Activated T-cell treated with anti-CD3 and anti-CD28 coated beads for 4 hours (primary cell): ENCODE data around the gene MAGEA11.
"Not testable (repeated sequence)": the region's sequence is repeated elsewhere in the genome, so short reads cannot be mapped to it uniquely, and the experiment has no call there.

ENCODE experiments used
- DNase-seq: peaks from one replicate; pipeline ENCODE4 v3.0.0-alpha.2; 2020

Gene MAGEA11, protein sequence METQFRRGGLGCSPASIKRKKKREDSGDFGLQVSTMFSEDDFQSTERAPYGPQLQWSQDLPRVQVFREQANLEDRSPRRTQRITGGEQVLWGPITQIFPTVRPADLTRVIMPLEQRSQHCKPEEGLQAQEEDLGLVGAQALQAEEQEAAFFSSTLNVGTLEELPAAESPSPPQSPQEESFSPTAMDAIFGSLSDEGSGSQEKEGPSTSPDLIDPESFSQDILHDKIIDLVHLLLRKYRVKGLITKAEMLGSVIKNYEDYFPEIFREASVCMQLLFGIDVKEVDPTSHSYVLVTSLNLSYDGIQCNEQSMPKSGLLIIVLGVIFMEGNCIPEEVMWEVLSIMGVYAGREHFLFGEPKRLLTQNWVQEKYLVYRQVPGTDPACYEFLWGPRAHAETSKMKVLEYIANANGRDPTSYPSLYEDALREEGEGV

DNA sequence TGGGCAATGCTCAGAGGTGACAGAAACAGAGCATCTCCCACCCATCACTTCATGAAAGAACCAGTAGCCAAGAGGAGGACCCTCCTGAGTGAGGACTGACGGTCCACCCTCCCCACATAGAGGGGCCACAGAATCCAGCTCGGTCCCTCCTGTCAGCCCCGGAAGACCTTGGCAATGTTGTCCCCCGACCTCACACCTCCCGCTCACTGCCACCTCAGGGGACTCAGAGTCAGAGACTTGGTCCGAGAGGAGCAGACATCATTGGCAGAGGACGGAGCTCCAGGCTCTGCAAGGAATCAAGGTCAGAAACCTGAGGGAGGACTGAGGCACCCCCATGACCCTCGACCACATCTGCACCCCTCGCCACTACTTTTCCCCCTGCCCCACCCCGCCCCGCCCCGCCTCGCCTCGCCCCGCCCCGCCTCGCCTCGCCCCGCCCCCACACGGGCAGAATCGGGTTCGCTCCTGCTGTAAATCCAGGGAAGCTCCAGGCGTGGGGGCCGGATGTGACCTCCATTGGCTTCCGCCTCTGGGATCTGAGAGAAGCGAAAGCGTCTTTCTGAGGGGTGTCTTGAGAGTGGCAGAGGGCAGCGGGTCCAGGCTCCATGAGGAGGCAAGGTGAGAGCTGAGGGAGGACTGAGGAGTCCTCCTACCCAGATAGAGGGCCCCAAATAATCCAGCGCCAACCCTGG is at the start of gene MAGEA11:
TSS of gene MAGEA11 (plus strand) at position 516 of the 692 bp plus-strand sequence. CDS start 1,100 bp downstream, outside the sequence.
- no peak for DNase-seq

DNA sequence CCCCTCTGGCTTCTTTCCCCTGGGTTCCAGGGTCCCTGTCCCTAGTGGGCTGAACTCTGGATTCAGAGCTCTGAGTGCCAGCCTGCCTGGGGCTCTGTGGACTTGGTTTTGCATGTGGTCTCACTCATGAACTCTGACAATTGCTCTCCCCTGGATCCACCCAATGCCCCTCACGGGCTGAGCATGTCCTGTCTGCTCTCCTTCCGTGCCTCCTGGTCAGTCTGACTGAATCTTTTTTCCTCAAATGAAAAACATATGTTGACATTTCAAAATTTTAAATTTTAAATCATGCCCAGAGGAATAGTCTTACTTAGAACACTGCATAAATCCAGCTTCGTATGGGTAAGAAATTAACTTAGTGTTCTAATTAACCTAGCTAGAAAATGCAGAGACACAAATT is 36.8 kb upstream of the MAGEA11 start:
- not testable (repeated sequence) for DNase-seq

DNA sequence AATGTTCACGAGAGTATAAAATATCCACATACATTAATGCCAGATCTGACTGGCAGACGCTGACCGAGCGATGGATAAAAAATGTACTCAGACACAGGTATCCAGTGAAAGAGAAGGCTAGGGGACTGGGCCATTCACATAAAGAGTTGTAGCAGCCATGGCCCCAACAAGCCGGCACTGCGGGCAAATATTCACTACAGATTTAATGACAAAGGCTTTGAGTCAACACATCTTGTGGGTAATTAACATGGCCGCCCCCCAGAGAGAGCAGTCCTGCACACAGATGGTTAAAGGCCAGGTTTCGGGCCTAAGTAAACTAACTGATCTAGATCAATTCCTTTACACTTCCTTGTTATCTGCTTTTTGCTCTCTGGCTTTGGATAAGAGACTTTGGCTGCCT is 36.3 kb upstream of the MAGEA11 start:
- DNase-seq, result not testable (repeated sequence)

DNA sequence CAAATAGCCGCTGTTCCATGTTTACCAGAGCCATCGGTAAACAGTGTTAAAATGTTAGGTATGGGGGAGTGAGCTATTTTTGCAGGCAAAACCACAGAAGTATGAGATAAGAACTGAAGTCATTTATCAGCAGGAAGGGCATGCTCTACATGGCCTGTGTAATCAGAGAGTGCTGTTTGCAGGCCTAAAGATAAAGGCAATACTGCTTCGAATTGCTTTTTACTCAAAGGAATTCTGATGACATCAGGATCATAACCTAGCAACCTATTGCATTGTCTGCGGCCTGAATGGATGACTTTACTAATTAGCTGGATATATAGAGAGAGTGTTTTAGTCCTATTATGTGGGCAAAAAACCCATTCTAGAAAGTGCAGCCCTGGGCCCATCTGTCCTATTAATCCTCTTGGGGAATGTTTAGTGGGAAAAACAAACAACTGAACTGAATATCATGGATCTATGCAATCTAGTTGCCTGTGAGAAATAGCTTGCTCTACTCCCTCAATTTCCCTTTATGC is 32.6 kb upstream of the MAGEA11 start:
- not testable (repeated sequence) for DNase-seq

DNA sequence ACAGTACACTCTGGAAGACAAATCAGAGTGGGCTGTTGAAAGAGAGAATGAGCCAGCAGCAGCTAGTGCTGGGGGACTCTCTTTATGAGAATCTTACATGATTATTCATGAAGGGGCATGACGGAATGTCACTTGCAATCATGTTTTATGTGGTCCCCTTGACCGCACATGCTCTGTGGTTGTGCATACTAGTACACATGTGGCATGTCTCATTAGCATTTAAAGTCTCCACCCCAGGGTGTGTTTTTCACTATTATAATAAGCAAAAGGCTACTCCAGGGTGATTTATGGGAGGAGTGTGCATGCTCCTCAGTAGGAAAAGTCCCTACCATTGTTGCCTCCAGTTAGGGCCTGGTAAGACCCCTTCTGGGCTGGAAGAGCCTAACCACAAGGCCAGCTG is 30.7 kb upstream of the MAGEA11 start:
- no peak for DNase-seq

DNA sequence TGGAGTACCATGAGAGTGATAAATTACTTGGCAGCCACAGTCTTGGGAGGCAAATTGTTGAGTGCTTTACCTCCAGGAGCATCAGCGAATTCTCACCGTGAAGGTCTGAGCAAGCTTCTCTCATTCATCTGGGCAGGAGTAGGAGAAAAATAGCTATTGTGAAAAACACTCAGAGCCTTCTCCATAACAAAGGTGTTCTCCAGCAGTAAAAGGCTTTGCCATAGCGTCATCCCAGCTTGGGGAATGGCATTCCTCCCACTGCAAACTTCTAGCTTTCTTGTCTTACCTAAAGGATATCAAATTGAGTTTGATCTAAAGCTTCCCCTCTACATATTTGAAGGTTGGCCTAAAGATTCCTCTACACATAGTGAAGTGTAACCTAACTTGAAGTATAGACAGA is 29.8 kb upstream of the MAGEA11 start:
- DNase-seq, result no peak

DNA sequence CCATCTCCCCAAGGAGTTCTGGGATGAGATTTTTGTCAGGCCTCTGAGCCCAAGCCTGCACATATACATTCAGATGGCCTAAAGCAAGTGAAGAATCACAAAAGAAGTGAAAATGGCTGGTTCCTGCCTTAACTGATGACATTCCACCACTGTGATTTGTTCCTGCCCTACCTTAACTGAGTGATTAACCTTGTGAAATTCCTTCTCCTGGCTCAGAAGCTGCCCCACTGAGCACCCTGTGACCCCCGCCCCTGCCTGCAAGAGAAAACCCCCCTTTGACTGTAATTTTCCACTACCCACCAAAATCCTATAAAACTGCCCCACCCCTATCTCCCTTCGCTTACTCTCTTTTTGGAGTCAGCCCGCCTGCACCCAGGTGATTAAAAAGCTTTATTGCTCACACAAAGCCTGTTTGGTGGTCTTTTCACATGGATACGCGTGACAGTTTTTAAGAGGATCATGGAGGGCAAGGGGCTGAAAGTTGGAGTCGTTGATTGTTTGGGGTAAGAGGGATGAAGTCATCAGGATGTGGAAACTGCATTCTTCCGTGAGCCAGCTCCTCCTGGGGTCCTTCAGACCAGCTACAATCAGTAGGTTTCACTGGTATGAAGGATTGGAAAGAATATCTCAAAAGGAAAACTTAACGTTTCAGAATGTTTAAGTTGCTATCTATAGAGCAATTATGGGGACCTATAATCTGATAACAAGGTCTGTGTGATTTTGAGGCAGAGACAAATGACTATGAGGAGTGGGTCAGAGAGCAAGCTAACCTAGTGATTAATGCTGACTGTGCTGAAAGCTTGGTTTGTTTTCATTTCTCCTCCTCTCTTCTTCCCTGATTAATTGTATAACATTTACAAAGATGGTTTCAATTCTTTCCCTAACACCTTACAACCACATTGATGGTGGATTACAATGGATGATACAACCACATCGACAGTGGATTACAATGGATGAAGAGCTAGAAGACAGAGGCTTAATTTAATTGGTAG is 28.6 kb upstream of the MAGEA11 start:
- DNase-seq, result no peak

DNA sequence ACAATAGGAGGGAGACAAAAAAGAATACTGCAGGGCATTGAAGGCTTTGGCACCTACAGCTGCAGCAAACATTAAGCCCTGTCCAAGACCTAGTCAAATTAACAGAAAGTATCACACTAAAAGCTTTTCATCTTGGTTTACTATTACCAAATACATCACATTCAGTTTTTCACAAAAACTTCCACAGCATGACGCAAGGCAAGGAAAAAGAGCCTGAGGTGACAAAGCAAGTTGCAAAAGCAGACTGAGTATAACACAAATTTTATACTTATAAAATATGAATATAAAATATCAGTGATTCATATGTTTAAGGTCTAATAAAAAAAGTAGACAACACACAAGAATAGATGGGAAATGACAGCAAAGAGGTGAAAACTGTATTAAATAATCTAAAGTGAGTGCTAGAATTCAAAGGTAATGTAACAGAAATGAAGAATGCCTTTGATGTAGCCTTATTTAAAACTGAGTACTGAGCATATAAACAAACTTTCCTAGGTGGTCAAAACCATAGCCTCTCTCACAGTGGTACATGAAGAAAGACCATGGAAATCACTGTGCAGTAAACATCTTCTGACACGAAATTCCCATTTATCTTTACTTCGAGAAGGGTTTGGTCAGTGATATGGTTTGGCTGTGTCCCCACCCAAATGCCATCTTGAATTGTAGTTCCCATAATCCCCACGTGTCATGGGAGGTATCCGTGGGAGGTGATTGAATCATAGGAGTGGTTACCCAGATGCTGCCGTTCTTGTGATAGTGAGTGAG is 27.7 kb upstream of the MAGEA11 start:
- no peak for DNase-seq

DNA sequence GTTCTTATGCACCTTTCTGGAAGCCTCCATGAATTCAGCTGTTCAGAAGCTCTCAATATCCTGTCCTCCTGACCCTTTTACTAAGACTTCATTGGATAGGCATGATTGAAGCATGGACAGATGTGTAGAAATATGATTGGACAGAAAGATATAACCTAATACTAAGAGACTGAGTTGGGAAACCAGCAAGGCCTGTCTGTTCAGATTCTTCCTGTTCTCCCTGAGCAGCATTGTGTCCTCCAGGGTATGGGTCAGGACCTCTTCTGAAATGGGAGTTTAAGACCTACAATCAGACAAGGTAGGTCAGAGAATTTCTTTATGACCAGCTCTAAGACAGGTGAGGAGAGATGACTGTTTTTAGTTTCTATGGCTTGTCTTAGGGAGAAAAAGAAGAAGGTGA is 23.9 kb upstream of the MAGEA11 start:
- no peak for DNase-seq

DNA sequence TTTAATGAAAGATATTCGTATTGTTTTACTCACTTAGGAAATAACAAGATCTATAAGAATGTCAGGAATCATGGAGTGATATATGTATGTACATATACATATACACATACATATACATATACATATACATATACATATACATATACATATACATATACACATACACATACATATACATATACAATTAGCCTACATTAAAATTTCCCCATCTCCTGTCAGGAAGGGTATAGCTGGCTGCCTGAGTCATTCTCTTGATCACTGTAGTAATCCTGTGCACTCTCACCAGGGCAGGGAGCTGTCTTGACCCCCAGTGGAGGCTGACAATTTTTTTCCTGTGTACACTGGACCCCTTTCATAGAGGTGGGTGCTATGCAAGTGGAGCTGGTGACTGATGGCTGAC is 23.3 kb upstream of the MAGEA11 start:
- no peak for DNase-seq

DNA sequence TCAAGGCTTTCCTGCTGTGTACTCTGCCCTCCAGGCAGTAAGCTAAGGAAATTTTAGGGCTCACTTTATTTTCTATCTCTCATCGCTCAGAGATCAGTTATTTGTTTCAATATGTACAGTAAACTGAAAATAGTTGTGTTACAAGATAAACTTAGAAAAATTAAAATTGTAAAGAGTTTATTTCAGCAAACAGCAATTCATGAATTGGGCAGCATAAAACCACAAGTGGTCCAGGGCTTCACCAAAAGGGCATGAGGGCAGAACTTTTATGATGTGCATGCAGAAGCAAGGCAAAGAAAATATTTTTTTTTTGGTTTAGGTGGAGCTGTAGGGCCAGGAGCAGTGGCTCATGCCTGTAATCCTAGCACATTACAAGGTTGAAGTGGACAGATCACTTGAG is 20.1 kb upstream of the MAGEA11 start:
- no peak for DNase-seq

DNA sequence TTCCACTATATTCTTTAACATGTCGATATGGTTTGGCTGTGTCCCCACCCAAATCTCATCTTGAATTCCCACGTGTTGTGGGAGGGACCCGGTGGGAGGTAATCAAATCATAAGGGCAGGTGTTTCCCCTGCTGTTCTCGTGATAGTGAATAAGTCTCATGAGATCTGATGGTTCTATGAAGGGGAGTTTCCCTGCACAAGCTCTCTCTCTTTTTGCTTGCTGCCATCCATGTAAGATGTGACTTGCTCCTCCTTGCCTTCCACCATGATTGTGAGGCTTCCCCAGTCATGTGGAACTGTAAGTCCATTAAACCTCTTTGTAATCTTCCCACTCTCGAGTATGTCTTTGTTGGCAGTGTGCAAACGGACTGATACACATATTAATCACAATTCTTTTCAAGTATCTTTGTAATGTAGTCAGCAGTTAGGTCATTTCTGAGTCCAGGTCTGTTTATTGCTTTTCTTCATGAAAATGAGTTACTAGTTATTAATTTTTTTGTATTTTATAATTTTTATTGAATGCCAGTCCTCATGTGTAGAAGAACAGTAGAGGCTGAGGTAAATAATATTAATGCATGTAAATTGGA is 19.1 kb upstream of the MAGEA11 start:
- DNase-seq, result not testable (repeated sequence)

DNA sequence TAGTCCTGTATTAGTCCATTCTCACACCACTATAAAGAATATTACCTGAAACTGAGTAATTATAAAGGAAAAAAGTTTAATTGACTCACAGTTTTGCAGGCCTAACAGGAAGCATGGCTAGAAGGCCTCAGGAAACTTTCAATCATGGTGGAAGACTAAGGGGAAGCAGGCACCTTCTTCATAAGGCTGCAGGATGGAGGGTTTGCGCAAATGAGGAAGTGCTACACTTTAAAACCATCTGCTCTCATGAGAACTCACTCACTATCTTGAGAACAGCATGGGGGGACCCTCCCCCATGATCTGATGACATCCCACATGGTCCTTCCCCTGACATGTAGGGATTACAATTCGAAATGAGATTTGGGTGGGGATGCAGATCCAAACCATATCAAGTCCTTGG is 12.1 kb upstream of the MAGEA11 start:
- no peak for DNase-seq

DNA sequence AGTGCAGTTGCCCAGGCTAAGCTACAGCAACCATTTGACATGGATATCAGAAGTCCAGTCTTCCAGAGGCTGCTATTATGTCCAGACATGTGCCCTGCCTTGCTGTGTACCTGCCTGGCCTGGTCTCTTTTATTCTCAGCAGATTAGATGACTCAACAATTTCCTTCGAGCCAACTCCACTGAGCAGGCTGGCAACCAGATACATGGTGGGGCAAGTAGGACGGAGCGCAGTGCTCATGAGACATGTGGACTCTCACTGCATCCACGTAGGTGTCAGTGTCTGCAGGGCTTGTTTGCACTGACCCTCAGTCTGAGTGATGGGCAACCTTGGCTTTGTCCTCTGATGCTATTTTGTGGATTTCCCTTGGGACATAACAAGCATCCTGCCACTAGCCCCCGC is 7.2 kb upstream of the MAGEA11 start:
- no peak for DNase-seq

DNA sequence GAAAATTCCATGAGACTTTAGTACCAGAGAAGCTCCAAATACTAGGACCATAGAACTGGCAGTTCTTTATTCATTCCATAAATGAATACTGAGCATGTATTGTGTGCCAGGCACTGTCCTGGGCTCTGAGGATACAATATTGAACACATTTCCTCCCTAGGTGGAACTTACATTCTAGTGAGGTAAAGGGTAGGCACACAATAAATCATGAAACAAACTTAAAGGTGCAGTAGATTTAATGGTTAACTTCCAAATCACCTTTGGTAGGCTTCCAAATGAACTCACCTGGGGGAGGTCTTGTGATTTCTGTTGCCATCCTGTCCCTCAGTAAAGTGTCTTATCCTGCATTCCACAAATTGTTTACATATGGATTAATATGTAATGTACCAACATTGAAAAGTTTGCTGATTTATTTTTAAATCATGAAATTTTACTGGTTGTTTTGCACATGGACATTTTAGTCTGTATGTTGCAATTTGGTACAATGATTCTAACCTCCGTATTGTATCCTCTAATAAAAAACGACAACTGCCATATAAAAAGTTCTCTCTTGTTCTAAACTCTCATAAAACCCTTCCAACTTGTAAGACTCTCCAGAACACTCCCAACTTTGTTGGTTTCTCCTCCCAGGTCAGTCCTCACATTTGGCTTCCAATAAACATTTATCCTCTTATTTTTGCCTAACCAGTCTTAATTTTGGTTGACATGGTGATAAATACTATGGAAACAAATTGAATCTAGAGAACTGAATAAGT is 4.5 kb upstream of the MAGEA11 start:
- no peak for DNase-seq

DNA sequence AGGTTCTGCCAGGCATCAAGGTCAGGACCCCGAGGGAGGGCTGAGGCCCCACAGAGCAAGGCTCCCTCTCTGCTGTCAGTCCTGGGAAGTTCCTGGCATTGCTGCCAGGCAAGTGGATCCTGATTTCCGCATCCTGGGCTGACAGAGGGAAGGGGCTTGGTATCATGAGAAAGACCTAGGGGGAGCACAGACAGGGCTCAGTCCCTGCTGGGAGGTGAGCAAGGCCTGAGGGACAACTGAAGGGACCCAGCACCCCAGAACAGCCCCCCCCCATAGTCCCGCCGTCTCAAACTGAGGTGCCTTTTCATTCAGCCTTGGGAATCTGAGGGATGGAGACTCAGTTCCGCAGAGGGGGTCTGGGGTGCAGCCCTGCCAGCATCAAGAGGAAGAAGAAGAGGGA is 971 bp downstream of the MAGEA11 start:
- DNase-seq, result no peak

DNA sequence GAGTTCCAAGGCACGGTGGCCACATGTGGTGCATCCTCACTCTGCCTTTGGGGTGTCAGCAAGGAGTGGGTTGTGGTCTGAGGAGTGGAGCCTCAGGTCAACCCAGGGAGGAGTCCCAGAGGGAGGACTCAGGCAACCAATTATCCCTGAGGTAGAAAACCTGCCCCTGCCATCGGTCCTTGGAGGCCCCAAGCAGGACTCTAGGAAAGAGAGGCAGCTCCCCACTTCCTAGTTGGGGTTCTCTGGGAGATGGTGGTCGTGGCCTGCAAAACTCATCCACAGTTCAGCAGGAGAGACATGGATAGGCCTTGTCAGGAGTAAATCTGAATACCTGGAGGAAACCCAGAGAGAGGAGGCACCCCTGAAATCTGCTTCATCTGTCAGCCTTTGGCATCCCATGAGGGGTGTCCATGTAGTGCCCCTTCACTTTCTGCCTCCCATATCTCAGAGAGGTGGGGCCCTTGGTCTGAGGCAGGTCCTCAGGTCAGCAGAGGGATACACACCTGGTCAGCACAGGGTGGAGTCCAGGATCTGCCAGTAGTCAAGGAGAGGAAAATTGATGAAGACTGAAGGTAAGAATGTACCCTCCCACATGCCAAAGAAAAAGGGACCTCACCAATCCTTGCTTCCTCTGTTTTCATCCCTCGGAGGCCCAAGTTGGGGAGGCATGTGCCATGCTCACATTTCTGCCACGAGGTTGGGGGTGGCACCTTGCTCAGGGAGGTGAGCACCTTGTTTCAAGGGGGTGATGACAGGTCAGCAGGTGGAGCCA is 1.6 kb downstream of the MAGEA11 start:
- no peak for DNase-seq

DNA sequence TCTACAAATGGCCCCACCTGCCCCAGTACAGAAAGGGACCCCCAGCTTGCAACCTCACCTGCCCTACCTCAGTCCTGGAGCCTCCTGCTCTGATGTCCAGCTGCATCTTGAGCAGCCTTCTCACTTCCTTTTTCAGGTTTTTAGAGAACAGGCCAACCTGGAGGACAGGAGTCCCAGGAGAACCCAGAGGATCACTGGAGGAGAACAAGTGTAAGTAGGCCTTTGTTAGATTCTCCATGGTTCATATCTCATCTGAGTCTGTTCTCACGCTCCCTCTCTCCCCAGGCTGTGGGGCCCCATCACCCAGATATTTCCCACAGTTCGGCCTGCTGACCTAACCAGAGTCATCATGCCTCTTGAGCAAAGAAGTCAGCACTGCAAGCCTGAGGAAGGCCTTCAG is 3.6 kb downstream of the MAGEA11 start:
- DNase-seq, result no peak

DNA sequence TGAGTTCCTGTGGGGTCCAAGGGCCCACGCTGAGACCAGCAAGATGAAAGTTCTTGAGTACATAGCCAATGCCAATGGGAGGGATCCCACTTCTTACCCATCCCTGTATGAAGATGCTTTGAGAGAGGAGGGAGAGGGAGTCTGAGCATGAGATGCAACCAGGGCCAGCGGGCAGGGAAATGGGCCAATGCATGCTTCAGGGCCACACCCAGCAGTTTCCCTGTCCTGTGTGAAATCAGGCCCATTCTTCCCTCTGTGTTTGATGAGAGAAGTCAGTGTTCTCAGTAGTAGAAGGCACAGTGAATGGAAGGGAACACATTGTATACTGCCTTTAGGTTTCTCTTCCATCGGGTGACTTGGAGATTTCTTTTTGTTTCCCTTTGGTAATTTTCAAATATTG is 4.8 kb downstream of the MAGEA11 start:
- DNase-seq, result no peak

DNA sequence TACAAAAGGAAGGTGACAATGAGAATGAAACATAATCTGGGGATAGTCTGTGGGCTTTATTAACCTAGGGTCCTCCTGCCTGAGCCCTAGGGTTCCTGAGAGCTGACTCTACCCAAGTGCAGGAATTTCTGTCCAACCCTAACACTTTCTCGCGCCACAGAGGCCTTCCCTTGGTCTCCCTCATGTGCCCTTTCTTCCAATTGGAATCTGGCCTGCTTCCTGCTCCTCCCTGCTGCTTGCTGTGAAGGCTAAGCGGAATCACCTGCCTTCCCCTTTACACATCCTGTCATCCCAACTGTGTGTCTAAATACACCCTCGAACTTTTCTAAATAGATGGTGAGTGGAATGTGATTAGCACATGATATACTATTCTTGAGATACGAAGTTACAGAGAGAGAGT is 5.9 kb downstream of the MAGEA11 start:
- DNase-seq, result no peak
